ENCODE data around the gene HBP1.
"Not testable (repeated sequence)": the region's sequence is repeated elsewhere in the genome, so short reads cannot be mapped to it uniquely, and the experiment has no call there.

The HBP1 gene

GRCh38 chr7:107234436-107234835 is 65.6 kb downstream of the HBP1 start:
- TF ChIP-seq CTCF (IDR thresholded peaks at IDR 0.05; ENCODE audit: control extremely low read depth, extremely low read depth, low read depth, missing control alignments) = no peak
- ChIA-PET CTCF (no interaction called here), POLR2A (no interaction called here)
- no peak for DNase-seq (ENCODE audit: extremely low spot score)

GRCh38 chr7:107236862-107237261 is 68.1 kb downstream of the HBP1 start:
- no peak for TF ChIP-seq CTCF (IDR thresholded peaks at IDR 0.05; ENCODE audit: control extremely low read depth, extremely low read depth, low read depth, missing control alignments)
- DNase-seq (ENCODE audit: extremely low spot score) = no peak
- ChIA-PET CTCF (interaction anchor here (1.0 to 1.1 kb wide), 2 partner anchors 9 to 37 kb away, joined by 3 to 5 read pairs; no protein-coding TSS in a partner anchor), POLR2A (no interaction called here)

GRCh38 chr7:107237451-107237850 is 68.6 kb downstream of the HBP1 start:
- DNase-seq (ENCODE audit: extremely low spot score) = no peak
- no peak for TF ChIP-seq CTCF (IDR thresholded peaks at IDR 0.05; ENCODE audit: control extremely low read depth, extremely low read depth, low read depth, missing control alignments)
- ChIA-PET POLR2A (no interaction called here), CTCF (interaction anchor here (1.0 to 1.1 kb wide), 2 partner anchors 10 to 37 kb away, joined by 3 to 5 read pairs; no protein-coding TSS in a partner anchor)

GRCh38 chr7:107242267-107242666 is 73.5 kb downstream of the HBP1 start:
- CTCF ChIA-PET = no interaction called here
- POLR2A ChIA-PET = no interaction called here
- DNase-seq (ENCODE audit: extremely low spot score) = no peak
- no peak for TF ChIP-seq CTCF (IDR thresholded peaks at IDR 0.05; ENCODE audit: control extremely low read depth, extremely low read depth, low read depth, missing control alignments)

GRCh38 chr7:107244613-107245012 is 75.8 kb downstream of the HBP1 start:
- POLR2A ChIA-PET = no interaction called here
- DNase-seq (ENCODE audit: extremely low spot score) = no peak

GRCh38 chr7:107246836-107247235 is 78.0 kb downstream of the HBP1 start:
- DNase-seq (ENCODE audit: extremely low spot score); POLR2A ChIA-PET: not testable (repeated sequence)
- CTCF ChIA-PET = interaction anchor here (1.3 kb wide), 1 partner anchor 28 kb away, joined by 3 read pairs; no protein-coding TSS in a partner anchor

More at GRCh38 chr7:107244613-107245012, 75.8 kb downstream of the HBP1 start:
- CTCF ChIA-PET = no interaction called here
- TF ChIP-seq CTCF (IDR thresholded peaks at IDR 0.05; ENCODE audit: control extremely low read depth, extremely low read depth, low read depth, missing control alignments) = no peak

- ChIA-PET CTCF (interaction anchor here (1.3 kb wide), 1 partner anchor 11 kb away, joined by 3 read pairs; no protein-coding TSS in a partner anchor), POLR2A (no interaction called here)
- no peak for TF ChIP-seq CTCF (IDR thresholded peaks at IDR 0.05; ENCODE audit: control extremely low read depth, extremely low read depth, low read depth, missing control alignments)
- no peak for DNase-seq (ENCODE audit: extremely low spot score)
These were observed 79.9 kb downstream of the HBP1 start for GRCh38 chr7:107248551-107249316.
